Midbrain (tissue), 1 donor: ENCODE measurements around the gene RMND5B.
"Not testable (repeated sequence)": the region's sequence is repeated elsewhere in the genome, so short reads cannot be mapped to it uniquely, and the experiment has no call there.

ENCODE experiments used
- DNase-seq: peaks from one replicate; lab custom pipeline; 2025; lab: John Stamatoyannopoulos, UW

RMND5B gene

DNA sequence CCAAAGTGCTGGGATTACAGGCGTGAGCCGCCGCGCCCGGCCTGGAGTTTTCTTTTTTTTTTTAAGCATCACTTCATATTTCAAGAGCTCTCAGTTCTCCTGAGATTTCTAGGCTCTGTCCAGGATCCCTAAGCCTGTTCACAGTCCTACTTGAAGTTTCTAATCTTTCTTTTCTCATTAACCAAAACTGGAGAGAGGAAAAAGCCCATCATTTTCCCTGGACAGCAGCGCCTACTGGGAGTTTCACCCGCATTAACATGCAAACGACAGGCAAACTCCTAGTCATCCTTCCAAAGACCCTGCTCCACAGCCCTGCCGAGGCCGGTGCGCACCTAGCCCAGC is 609 bp upstream of the RMND5B start:
- not testable (repeated sequence) for DNase-seq

DNA sequence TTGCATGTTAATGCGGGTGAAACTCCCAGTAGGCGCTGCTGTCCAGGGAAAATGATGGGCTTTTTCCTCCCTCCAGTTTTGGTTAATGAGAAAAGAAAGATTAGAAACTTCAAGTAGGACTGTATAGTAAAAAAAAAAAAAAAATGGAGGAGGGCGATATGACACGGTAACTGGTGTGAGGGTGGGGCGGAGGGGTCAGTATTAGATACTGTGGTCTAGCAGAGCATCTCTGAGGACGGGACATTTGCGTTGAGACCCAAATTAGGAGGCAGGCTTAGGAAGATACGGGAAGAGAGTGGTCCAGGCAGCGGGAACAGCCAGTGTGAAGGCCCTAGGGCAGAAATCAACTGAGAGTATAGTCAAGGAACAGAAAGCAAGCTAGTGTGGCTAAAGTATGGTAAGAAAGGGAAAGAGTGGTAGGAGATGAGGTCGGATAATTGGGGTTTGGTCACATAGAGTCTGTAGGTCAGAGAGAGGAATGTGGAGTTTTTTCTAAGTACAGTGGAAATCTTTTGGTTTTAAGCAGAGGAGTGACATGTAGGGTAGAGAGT is 707 bp downstream of the RMND5B start:
- DNase-seq = no peak

DNA sequence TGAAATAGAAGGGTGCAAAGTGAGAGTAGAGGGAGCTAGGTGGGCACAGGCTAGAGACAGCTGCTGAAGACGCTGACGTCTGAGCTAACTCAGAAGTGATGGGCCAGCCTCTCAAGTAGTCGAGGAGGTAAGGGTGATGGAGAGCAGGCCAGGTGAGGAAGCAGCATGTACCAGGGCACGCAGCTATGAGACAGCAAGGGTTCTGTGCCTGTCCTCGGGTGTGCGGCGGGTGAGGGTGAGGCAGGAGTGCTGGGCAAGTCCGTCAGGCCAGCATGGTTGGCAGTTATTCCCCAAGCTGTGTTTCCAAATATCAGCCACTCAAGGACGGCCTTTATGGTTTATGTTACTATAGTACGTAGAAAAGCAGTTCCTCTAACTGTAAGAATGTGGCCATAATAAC is 6.2 kb downstream of the RMND5B start:
- DNase-seq = no peak

DNA sequence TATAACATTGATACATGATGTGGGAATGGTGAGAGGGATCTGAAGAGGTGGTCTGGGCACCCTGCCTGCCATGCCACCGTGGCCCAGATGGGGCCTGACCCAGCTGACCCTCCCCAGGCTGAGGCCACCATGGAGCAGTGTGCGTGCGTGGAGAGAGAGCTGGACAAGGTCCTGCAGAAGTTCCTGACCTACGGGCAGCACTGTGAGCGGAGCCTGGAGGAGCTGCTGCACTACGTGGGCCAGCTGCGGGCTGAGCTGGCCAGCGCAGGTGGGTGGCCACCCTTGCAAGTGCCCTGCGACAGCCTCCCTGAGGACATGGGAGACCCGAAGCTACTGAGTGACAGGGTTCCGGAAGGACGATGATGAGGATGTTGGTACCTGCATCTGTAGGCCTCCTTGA is 7.2 kb downstream of the RMND5B start:
- DNase-seq = no peak

DNA sequence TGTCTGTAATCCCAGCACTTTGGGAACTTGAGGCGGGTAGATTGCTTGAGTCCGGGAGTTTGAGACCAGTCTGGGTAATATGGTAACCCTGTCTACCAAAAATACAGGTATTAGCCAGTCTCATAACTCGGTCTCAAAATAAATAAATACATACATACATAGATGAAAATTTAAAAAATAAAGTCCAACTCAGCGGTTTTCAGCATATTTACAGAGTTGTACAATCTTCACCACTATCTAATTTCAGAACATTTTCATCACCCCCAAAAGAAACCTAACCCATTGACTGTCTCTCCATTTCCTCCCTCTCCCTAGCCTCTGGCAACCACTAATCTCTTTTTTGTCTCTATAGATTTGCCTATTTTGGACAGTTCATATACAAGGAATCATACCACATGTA is 10.7 kb downstream of the RMND5B start:
- DNase-seq = no peak

DNA sequence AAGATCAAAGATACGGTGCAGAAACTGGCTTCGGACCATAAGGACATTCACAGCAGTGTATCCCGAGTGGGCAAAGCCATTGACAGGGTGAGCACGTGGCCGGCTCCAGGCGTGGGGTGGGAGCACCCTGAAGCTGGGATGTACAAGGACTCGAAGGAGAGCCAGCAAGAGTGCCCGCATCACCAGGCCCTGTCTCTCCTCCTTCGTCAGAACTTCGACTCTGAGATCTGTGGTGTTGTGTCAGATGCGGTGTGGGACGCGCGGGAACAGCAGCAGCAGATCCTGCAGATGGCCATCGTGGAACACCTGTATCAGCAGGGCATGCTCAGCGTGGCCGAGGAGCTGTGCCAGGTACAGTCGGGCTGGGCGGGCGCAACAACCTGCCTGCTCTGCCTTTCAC is 11.8 kb downstream of the RMND5B start:
- DNase-seq = no peak

DNA sequence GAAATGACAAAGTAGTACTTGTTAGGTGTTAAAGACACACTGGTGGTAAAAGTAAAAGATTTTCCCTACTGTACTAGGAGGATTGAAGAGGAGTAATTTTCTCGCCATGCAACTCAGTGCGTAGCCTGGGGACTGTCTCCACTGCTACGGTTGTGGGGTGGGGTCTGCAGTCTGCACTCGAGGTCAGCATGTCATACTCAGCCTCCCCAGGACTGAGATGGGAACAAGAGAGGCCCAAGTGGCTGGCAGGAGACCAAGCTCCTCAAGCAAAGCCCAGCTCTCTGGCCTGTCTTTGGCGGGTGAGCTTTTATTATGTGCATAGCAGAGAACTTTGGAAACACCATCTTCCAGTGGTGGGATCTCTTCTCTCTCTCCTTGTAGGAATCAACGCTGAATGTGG is 12.4 kb downstream of the RMND5B start:
- no peak for DNase-seq

DNA sequence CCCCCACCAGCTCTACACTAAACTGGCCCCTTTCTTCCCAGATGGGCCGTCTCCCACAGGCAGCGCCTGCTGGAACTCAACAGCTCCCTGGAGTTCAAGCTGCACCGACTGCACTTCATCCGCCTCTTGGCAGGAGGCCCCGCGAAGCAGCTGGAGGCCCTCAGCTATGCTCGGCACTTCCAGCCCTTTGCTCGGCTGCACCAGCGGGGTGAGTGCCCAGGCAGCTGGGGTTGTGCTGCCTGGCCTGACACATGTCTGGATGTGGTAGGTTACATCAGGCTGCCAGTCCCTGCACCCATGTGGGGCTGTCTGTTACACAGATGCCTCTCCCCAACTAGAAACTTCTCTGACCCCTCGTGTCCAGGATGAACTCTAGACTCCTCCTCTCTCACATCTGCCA is 13.1 kb downstream of the RMND5B start:
- DNase-seq = peak; percentile 3

DNA sequence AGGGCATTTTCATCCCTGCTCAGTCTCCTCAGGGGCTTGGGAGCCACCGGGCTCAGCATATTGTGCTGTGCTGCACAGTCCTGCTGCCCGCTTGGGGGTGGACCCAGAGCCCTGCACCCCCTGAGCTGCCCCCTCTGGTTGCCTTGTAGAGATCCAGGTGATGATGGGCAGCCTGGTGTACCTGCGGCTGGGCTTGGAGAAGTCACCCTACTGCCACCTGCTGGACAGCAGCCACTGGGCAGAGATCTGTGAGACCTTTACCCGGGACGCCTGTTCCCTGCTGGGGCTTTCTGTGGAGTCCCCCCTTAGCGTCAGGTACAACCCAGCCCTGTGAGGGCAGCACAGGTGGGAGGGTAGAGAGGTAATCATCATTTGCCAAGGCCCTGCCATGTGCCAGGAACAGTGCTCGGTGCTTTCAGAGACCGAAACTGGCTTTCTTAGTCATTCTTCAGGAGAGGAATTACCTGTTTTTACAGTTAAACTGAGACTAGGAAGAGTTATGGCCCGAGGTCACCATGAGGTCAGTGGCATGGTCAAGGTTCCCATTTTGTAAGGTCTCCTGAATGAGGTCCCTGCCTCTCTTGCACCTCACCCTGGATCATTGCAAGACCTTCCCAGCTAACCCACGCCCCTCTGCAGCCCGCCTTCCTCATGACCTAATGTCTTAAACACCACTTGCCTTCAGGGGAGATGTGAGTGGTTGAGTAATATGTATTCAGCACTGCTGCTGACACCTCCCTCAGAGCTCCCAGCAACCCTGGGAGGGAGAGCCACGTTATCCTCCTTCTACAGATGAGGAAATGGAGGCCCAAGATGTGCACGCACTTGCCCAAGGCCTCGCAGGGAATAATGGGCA is 15.4 kb downstream of the RMND5B start:
- no peak for DNase-seq

DNA sequence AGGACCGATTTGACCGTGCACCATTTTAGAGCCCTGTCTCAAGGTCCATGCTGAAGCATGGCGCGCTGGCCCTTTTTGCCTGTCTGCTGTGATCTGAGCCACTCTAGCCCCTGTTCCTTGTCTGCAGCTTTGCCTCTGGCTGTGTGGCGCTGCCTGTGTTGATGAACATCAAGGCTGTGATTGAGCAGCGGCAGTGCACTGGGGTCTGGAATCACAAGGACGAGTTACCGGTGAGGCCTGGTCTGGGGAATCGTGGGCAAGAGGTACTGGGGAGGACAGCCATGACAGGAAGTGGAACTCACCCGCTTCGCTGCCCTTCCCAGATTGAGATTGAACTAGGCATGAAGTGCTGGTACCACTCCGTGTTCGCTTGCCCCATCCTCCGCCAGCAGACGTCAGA is 16.6 kb downstream of the RMND5B start:
- DNase-seq = no peak

DNA sequence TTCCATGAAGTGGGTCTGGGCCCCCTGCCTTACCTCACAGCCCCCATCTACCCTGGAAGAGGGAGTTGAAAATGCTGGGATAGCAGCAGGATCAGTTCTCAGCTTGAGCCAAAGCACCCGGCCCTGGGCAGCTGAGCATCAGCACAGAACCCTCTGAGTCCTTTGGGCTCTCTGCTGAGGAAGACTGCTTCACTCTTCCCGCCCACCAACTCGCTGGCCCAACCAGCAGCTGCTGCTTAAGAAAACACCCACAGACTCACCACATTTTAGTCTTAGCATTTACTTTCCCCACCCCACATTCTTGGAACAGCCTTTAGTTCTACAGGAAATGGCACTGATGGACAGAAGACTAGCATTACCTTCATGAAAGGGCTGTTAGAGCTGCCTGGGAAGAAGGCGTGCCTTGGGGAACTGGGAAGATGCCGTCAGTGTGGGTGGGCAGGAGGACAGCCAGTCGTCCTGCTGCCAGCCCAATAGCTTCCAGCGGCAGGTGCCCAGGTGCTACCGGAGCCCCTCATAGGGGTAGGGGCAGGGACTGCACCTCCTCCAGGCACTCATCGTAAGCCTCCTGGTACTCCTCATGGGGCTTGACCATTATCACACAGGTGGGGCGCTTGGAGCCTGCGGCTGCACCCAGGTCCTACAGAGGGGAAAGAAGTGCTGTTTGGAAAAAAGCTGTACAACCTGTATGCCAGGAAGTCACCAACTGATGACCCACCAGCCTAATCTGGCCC is 18.6 kb downstream of the RMND5B start:
- DNase-seq = no peak

DNA sequence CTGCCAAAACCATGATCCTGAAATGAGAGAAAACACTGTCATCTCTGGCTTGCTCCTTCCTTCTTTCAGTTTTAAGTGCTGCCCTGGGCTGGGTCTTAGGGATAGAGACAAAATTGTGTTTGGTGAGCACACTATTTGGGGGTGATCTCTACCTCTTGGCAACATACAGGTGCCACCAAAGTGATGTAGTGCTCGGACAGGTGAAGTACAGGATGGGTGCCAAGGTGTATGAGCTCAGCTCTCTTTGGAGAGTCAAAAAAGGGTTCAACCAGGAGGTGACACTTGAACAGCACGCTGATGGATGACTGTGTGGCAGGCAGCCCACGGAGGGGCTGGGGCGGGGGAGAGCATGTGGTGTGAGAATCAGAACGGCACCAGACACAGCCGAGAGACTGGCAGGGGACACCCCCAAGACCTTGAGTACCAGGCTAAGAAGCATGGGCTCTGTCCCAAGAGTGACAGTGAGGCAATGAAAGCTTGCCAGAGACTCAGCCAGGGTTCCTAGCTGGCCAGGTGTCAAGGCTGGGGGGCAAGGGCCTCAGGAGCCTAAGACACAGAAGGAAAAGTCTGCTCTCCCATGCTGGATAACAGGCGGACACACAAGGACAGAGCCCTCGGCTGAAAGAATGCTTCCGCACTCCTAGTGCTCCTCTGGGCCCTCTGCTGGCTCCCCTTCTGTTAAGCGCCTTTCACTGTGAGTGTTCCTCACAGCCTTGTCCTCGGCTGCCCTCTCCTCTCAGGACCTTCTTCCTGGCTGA is 20.3 kb downstream of the RMND5B start:
- no peak for DNase-seq

DNA sequence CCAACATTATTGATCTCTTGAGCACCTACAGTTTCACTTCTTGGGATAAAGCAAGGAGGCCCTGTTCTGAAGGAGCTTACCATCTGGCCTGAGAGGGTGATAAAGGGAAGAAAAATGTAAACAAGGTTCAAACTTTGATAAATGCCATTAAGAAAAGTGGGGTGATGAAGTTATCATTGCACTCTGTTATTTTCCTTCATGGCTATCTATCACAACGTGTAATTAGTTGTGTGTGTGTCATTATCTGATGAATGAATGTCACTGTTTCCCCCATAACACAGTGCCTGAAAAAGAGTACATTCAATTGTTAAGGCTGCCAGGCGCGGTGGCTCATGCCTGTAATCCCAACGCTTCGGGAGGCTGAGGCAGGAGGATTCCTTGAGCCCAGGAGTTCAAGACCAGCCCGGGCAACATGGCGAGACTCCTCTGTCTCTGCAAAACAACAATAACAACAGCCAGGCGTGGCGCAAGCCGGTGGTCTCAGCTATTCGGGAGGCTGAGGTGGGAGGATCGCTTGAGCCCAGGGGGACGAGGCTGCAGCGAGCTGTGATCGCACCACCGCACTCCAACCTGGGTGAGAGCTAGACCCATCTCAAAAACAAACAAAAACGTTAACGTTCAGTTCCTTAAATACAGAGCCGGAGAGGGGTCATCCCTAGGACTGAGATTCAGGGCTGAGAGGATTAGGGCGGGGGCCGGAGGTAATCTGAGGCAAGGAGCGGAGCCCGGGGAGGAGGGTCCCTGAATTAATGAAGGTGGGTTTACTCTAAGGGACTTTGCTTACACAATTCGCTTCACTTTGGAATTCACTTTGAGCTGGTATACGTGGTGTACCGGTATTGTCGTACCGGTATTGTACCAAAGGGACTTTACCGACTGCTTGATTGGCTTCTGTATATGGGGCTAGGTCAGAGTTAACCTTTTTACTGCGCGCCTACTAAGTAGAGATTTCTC is 22.0 kb downstream of the RMND5B start:
- DNase-seq = no peak

DNA sequence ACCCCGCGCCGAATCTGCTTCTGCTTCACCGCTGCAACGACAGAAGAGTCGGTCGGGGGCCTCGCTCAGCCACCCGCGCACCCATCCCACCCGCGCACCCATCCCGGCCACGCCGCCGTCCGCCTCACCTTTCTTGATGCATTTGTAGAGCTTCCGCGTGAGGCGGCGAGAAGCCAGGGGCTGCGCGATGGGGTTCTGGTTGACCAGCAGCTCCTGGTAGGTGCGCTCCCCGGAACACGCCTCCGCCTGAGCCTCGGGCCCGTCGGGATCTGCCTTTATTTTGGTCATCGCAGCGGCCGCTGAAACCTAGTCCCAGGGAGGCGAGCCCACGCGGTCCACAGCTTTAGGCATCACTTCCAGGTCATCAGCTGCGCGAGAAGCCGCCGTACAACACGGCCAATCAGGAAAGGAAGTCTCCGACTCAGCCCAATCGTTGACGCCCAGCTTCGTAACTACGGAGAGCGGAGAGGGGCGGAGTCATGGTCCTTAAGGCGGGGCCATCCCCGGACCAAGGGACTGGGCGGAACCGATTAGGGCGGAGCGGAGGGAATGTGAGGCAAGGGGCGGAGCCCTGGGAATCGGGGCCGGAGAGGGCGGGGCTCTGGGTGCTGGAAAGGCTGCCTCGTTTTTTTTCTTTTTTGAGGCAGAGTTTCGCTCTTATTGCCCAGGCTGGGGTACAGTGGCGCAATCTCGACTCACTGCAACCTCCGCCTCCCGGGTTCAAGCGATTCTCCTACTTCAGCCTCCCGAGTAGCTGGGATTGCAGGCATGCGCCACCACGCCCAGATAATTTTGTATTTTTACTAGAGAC is 22.9 kb downstream of the RMND5B start, which contains the start of gene NHP2:
NHP2 (minus strand) TSS at position 356 of the 811 bp plus-strand sequence; CDS start at position 288, 68 bp downstream.
- peak; percentile 99 for DNase-seq

DNA sequence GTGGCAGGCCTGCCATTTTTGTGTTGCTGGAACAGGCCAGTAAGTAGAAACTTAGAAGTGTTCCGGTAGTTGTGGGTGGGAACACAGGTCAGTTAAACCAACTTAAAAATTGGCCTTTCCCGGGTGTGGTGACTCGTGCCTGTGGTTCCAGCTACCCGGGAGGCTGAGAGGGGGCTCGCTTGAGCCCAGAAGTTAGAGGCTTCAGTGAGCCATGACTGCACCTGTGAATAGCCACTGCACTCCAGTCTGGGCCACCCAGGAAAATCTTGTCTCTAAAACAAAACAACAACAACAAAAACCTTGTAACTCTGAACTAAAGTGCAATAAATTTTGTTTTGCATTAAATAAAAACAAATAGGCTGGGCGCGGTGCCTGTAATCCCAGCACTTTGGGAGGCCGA is 24.3 kb downstream of the RMND5B start:
- DNase-seq = no peak

DNA sequence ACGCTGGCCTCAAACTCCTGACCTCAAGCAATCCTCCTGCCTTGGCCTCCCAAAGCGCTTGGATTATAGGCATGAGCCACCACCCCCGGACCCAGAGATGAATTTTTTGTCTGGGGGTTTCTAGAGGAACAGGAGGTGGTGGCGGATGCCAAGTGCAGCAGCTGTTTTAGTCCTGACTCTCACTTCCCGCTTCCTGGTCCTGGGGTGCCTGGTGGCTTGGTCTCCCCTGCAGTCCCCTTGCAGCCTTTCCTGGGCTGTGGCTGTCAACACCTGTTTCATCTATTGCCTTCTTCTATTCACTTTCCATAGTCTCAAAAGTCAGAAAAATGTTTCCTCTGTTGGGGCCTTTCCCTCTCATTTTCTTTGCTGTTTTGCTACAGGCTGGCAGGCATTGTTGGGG is 29.4 kb downstream of the RMND5B start:
- no peak for DNase-seq

DNA sequence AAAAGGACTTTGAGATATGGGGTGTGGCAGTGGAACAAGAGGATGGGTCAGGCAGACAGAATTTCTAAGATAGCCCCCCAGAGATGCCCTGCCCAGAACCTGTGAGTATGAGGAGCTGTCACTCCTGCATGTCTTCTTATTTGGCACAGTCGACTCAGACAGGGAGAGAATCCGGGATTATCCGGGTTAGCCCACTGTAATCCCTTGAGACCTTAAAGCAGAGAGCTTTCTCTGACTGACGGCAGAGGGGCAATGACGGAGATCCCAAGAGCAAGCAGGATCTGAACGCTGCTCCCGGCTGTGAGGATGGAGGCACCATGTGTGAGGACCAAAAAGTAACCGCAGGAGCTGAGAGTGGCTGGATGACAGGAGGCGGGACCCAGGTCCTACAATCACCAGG is 31.7 kb downstream of the RMND5B start:
- DNase-seq = no peak

DNA sequence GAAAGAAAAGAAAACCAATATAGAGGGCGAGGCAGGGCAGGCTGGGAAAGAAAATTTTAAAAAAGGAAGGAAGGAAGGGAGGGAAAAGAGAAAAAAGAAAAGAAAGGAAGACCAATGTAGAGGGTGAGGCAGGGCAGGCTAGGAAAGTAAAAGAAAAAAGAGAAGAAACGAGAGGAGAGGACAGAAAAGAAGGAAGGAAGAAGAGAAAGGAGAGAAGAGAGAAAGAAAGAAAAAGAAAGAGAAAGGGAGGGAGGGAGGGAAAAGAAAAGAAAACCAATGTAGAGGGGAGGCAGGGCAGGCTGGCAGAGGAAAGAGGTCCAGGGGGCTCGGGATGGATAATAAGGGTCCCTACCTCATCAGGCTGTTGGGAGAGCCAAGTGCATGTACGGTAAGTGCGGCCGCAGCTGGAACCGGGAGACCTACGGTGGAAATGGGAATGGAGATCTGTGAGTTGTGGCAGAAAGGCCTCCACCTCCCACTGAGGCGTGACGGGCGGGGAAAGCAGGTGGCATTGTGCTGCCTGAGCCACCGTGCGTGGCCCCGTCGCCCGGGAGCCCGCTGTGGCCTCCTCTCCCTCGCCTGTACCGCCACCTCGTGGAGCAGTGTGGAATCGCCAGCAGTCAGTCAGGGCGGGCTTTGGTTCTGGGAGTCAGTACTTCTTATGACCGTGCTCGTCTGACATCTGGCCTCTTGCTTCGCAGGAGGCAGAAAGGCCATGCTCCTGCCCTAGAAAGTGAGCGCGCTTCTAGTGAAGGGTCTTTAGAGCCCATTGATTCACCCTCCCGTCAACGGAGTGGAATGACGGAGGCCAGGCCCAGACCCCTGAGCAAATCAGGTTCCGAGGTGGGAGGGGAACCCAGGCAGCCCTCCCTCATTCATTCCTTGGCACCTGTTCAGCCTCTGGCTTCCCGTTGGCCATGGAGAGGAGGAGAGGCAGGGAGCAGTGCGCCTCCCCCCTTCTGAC is 33.2 kb downstream of the RMND5B start:
- DNase-seq = peak; percentile 79

DNA sequence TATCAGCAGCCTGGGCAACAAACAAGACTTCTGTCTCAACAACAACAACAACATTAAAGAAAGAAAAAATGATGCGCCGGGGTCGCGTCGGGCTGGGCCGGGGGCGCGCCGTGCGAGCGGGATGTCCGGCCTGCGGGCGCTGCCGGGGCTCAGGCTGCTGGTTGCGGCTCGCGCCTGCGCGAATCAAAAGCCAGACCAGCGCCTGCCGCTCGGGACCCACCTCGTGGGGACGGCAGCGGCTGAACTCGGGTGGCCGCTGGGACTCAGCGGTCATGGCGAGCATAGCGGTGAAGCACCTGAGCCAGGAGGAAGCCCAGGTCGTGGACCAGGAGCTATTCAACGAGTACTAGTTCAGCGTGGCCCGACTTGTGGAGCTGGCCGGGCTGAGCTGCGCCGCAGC is 34.8 kb downstream of the RMND5B start:
- no peak for DNase-seq
